ENCODE data around the gene ARID4A. TPM values are rescaled to one million over a fixed set of nuclear protein-coding genes. Genes with fewer than 3 reads are reported as not detected.
"Not testable (repeated sequence)": the region's sequence is repeated elsewhere in the genome, so short reads cannot be mapped to it uniquely, and the experiment has no call there.

ARID4A gene
- 10 to 100 TPM; 32.8 to 37.3 TPM for total RNA-seq

GRCh38 chr14:58298477-58299400 is at the start of gene ARID4A:
Gene ARID4A (plus strand): TSS chr14:58298555. CDS start chr14:58299855, 1,300 bp downstream.
- Mint-ChIP-seq H3K36me3 (ENCODE audit: low read depth) (peaks cover 44% of the 10 kb centered on the region), H3K4me1 (peaks cover 39% of the 10 kb centered on the region), H3K27ac (peak within 1 kb of the TSS; percentile 91), H3K9me3 (no peaks in the 10 kb centered on the region), H3K27me3 (no peaks in the 10 kb centered on the region), H3K4me3 (peak within 1 kb of the TSS; percentile 88)
- DNase-seq, result peak; percentile 93
- ChIA-PET POLR2A (interaction anchor here (0.7 to 1.0 kb wide), 3 partner anchors 9 to 129 kb away, joined by 3 to 4 read pairs (median 4); partner anchors contain the start of genes KIAA0586 and TIMM9), CTCF (interaction anchor here (0.7 to 2.2 kb wide), 14 partner anchors 8 to 99 kb away, joined by 3 to 7 read pairs (median 3); partner anchors contain the start of gene ACTR10)

GRCh38 chr14:58249611-58250010 is 48.7 kb upstream of the ARID4A start:
- no peak overlapping the region for H3K4me3 Mint-ChIP-seq
- H3K36me3 Mint-ChIP-seq (ENCODE audit: low read depth), result peaks cover 41% of the 10 kb centered on the region
- DNase-seq, result no peak
- CTCF ChIA-PET, result interaction anchor here (2.3 kb wide), 1 partner anchor 9 kb away, joined by 5 read pairs; no protein-coding TSS in a partner anchor
- H3K27me3 Mint-ChIP-seq, result no peaks in the 10 kb centered on the region
- H3K27ac Mint-ChIP-seq, result no peak overlapping the region
- peaks cover 35% of the 10 kb centered on the region for H3K4me1 Mint-ChIP-seq
- POLR2A ChIA-PET, result no interaction called here
- no peaks in the 10 kb centered on the region for H3K9me3 Mint-ChIP-seq

GRCh38 chr14:58258156-58258555 is 40.2 kb upstream of the ARID4A start:
- CTCF ChIA-PET, result interaction anchor here (1.3 to 1.9 kb wide), 3 partner anchors 9 to 11 kb away, joined by 3 to 5 read pairs (median 4); no protein-coding TSS in a partner anchor
- H3K4me1 Mint-ChIP-seq, result peaks cover 12% of the 10 kb centered on the region
- DNase-seq, result no peak
- H3K4me3 Mint-ChIP-seq, result no peak overlapping the region
- no peaks in the 10 kb centered on the region for H3K27me3 Mint-ChIP-seq
- no peak overlapping the region for H3K27ac Mint-ChIP-seq
- H3K9me3 Mint-ChIP-seq, result no peaks in the 10 kb centered on the region
- POLR2A ChIA-PET, result interaction anchor here (1.1 kb wide), 1 partner anchor 40 kb away, joined by 3 read pairs; the partner anchor contains the start of gene ARID4A
- peaks cover 39% of the 10 kb centered on the region for H3K36me3 Mint-ChIP-seq (ENCODE audit: low read depth)

GRCh38 chr14:58262005-58262404 is 36.4 kb upstream of the ARID4A start:
- H3K36me3 Mint-ChIP-seq (ENCODE audit: low read depth), result peaks cover 52% of the 10 kb centered on the region
- H3K27ac Mint-ChIP-seq, DNase-seq, H3K27me3 Mint-ChIP-seq, H3K4me3 Mint-ChIP-seq, H3K9me3 Mint-ChIP-seq, H3K4me1 Mint-ChIP-seq, POLR2A ChIA-PET: not testable (repeated sequence)
- CTCF ChIA-PET, result interaction anchor here (0.9 to 1.0 kb wide), 2 partner anchors 14 to 16 kb away, joined by 3 read pairs; no protein-coding TSS in a partner anchor

GRCh38 chr14:58265401-58265800 is 33.0 kb upstream of the ARID4A start:
- Mint-ChIP-seq H3K27me3 (no peaks in the 10 kb centered on the region), H3K9me3 (no peaks in the 10 kb centered on the region), H3K4me3 (no peak overlapping the region), H3K36me3 (ENCODE audit: low read depth) (peaks cover 55% of the 10 kb centered on the region), H3K4me1 (peaks cover 3% of the 10 kb centered on the region), H3K27ac (no peak overlapping the region)
- ChIA-PET CTCF (interaction anchor here (1.0 to 2.4 kb wide), 4 partner anchors 10 to 58 kb away, joined by 3 to 11 read pairs (median 7); no protein-coding TSS in a partner anchor), POLR2A (no interaction called here)
- DNase-seq, result no peak

GRCh38 chr14:58270628-58271027 is 27.7 kb upstream of the ARID4A start:
- POLR2A ChIA-PET, result no interaction called here

GRCh38 chr14:58272588-58273372 is 25.6 kb upstream of the ARID4A start:
- Mint-ChIP-seq H3K4me3 (no peak overlapping the region), H3K27me3 (no peaks in the 10 kb centered on the region), H3K9me3 (no peaks in the 10 kb centered on the region), H3K27ac (no peak overlapping the region), H3K36me3 (ENCODE audit: low read depth) (peaks cover 61% of the 10 kb centered on the region), H3K4me1 (peaks cover 28% of the 10 kb centered on the region)
- no peak for DNase-seq
- POLR2A ChIA-PET, result no interaction called here
- CTCF ChIA-PET, result no interaction called here

More at GRCh38 chr14:58270628-58271027, 27.7 kb upstream of the ARID4A start:
- Mint-ChIP-seq H3K4me3 (no peak overlapping the region), H3K4me1 (peaks cover 19% of the 10 kb centered on the region), H3K36me3 (ENCODE audit: low read depth) (peaks cover 70% of the 10 kb centered on the region), H3K27ac (no peak overlapping the region), H3K9me3 (no peaks in the 10 kb centered on the region), H3K27me3 (no peaks in the 10 kb centered on the region)
- CTCF ChIA-PET, result no interaction called here
- DNase-seq, result no peak

- H3K9me3 Mint-ChIP-seq, result no peaks in the 10 kb centered on the region
- POLR2A ChIA-PET, result no interaction called here
- peak overlapping the region; percentile 66 for H3K27ac Mint-ChIP-seq
- no peak overlapping the region for H3K4me3 Mint-ChIP-seq
- peaks cover 60% of the 10 kb centered on the region for H3K36me3 Mint-ChIP-seq (ENCODE audit: low read depth)
- no peaks in the 10 kb centered on the region for H3K27me3 Mint-ChIP-seq
- DNase-seq, result no peak
- peaks cover 32% of the 10 kb centered on the region for H3K4me1 Mint-ChIP-seq
- CTCF ChIA-PET, result interaction anchor here (0.7 to 3.2 kb wide), 2 partner anchors 11 to 321 kb away, joined by 5 to 11 read pairs; no protein-coding TSS in a partner anchor
Observed at GRCh38 chr14:58274881-58275280, 23.5 kb upstream of the ARID4A start.

GRCh38 chr14:58275527-58276190 is 22.7 kb upstream of the ARID4A start:
- ChIA-PET CTCF (interaction anchor here (0.7 to 3.2 kb wide), 2 partner anchors 11 to 14 kb away, joined by 3 to 11 read pairs; no protein-coding TSS in a partner anchor), POLR2A (interaction anchor here (0.6 kb wide), 1 partner anchor 107 kb away, joined by 6 read pairs; no protein-coding TSS in a partner anchor)
- no peaks in the 10 kb centered on the region for H3K27me3 Mint-ChIP-seq
- peaks cover 37% of the 10 kb centered on the region for H3K4me1 Mint-ChIP-seq
- peak overlapping the region; percentile 81 for H3K27ac Mint-ChIP-seq
- no peak overlapping the region for H3K4me3 Mint-ChIP-seq
- no peaks in the 10 kb centered on the region for H3K9me3 Mint-ChIP-seq
- peaks cover 60% of the 10 kb centered on the region for H3K36me3 Mint-ChIP-seq (ENCODE audit: low read depth)
- no peak for DNase-seq

GRCh38 chr14:58276208-58276607 is 22.1 kb upstream of the ARID4A start:
- Mint-ChIP-seq H3K4me1 (peaks cover 42% of the 10 kb centered on the region), H3K4me3 (no peak overlapping the region), H3K27ac (peak overlapping the region; percentile 81), H3K27me3 (no peaks in the 10 kb centered on the region), H3K36me3 (ENCODE audit: low read depth) (peaks cover 62% of the 10 kb centered on the region), H3K9me3 (no peaks in the 10 kb centered on the region)
- ChIA-PET CTCF (interaction anchor here (0.7 to 3.2 kb wide), 2 partner anchors 12 to 15 kb away, joined by 3 to 11 read pairs; no protein-coding TSS in a partner anchor), POLR2A (interaction anchor here (0.6 kb wide), 1 partner anchor 106 kb away, joined by 6 read pairs; no protein-coding TSS in a partner anchor)
- DNase-seq, result no peak

- Mint-ChIP-seq H3K9me3 (no peaks in the 10 kb centered on the region), H3K4me1 (peaks cover 61% of the 10 kb centered on the region), H3K4me3 (no peak overlapping the region), H3K27ac (no peak overlapping the region), H3K27me3 (no peaks in the 10 kb centered on the region), H3K36me3 (ENCODE audit: low read depth) (peaks cover 66% of the 10 kb centered on the region)
- no peak for DNase-seq
- CTCF ChIA-PET, result interaction anchor here (0.6 to 1.1 kb wide), 3 partner anchors 16 to 60 kb away, joined by 3 to 4 read pairs (median 4); no protein-coding TSS in a partner anchor
- POLR2A ChIA-PET, result no interaction called here
Observed at GRCh38 chr14:58278177-58278576, 20.2 kb upstream of the ARID4A start.

All from activated CD4-positive, alpha-beta T cell treated with anti-CD3 and anti-CD28 coated beads, Interleukin-2, amount 10 ng/mL, durations not matched to agents 7 days and 5 days (primary cell).